Gastrocnemius medialis (tissue), 4 donors: ENCODE data around the gene RHOV.

ENCODE experiments used
- CTCF ChIP-seq, 5 experiments: fragments of 450-650 bp in 3 of 5; fragments of 200-600 bp in 2 of 5; sonication (generic) in 2 of 5; IDR thresholded peaks in 4 of 5; conservative IDR thresholded peaks in 1 of 5; 1 replicate in 4 of 5; 2 replicates in 1 of 5; pipeline ENCODE4 v1.5.1; 2016 to 2019; ENCODE audit warnings: antibody characterized with exemption in 5 of 5, mild to moderate bottlenecking in 3 of 5, moderate library complexity in 3 of 5
- POLR2A ChIP-seq, 2 donors: fragments of 450-650 bp; IDR thresholded peaks; one replicate each; pipeline ENCODE4 v1.6.1; 2017; ENCODE audit warnings: antibody characterized with exemption in 2 of 2, mild to moderate bottlenecking in 2 of 2, moderate library complexity in 2 of 2

- TF ChIP-seq CTCF (IDR thresholded peaks at IDR 0.05 in 4 of 5, conservative IDR thresholded peaks at IDR 0.05 in 1 of 5) = no peak
- TF ChIP-seq POLR2A (IDR thresholded peaks at IDR 0.05) = no peak
Observed at GRCh38 chr15:40841741-40842140, 32.3 kb downstream of the RHOV start.
